GM12878 (cell line): ENCODE measurements around the gene SEPSECS. TPM values are rescaled to one million over a fixed set of nuclear protein-coding genes. Genes with fewer than 3 reads are reported as not detected.
A peak's percentile ranks its signal among the peaks of the same experiment; 100 is the strongest.

ENCODE experiments used
- ATAC-seq: fragments of 200-7000 bp; cut with Tn5 transposase; 3 replicates; pipeline ENCODE4 v1.9.1; 2020; ENCODE audit warnings: mild to moderate bottlenecking, moderate library complexity
- BruUV-seq: library from RNA; stranded (reverse); fragments of 400-500 nt; replicated peaks from 2 replicates; lab custom pipeline; 2021; lab: Mats Ljungman, UMichigan
- CTCF ChIA-PET: fragments of 300-600 bp; sonication (Branson Sonifier 250); formaldehyde crosslinking; extraction: SDS; loops from one replicate; lab custom pipeline; 2021; ENCODE audit warnings: inconsistent platforms; lab: Yijun Ruan, JAX
- POLR2A ChIA-PET: fragments of 350-600 bp; formaldehyde crosslinking; extraction: SDS; loops from one replicate; lab custom pipeline; 2021; ENCODE audit warnings: inconsistent platforms; lab: Charles Lee
- RAD21 ChIA-PET: fragments of 300-600 bp; sonication (Branson Sonifier 250); formaldehyde crosslinking; loops from one replicate; lab custom pipeline; 2023; ENCODE audit warnings: antibody characterized with exemption; ENCODE audit not compliant: unreplicated experiment; lab: Charles Lee
- SMC1A ChIA-PET: fragments of 300-600 bp; sonication (Branson Sonifier 250); formaldehyde crosslinking; loops from one replicate; lab custom pipeline; 2023; ENCODE audit not compliant: unreplicated experiment, uncharacterized antibody; lab: Charles Lee
- DNase-seq: peaks from one replicate; pipeline ENCODE4 v3.0.0-alpha.2; 2011; ENCODE audit warnings: low read depth, low spot score
- FAIRE-seq: peaks from 3 replicates; lab custom pipeline; 2011; peaks lifted over from hg19 to GRCh38; lab: Jason Lieb, UNC
- H2AFZ ChIP-seq: 2 replicates; pipeline ENCODE4 v1.6.0; 2011; ENCODE audit warnings: low read depth, low read length, control low read depth; ENCODE audit not compliant: control insufficient read depth
- H3K27ac ChIP-seq: 2 replicates; pipeline ENCODE4 v1.5.1; 2011; ENCODE audit warnings: control low read depth; ENCODE audit not compliant: control insufficient read depth, insufficient read depth
- H3K27me3 ChIP-seq, 2 experiments: replicated peaks in 1 of 2; 2 replicates each; pipeline versions ENCODE4 v1.6.0 to v1.6.1; 2011; ENCODE audit warnings: low read length in 1 of 2; ENCODE audit not compliant: control insufficient read depth in 2 of 2, insufficient read depth in 2 of 2
- H3K36me3 ChIP-seq, 2 experiments: 2 replicates each; pipeline ENCODE4 v1.5.1; 2011; ENCODE audit warnings: low read length in 1 of 2; ENCODE audit not compliant: control insufficient read depth in 2 of 2, insufficient read depth in 2 of 2
- H3K4me1 ChIP-seq: 2 replicates; pipeline ENCODE4 v1.6.1; 2011; ENCODE audit warnings: mild to moderate bottlenecking, low read length, moderate library complexity, mixed read lengths; ENCODE audit not compliant: control insufficient read depth, insufficient read depth
- H3K4me2 ChIP-seq: 2 replicates; pipeline ENCODE4 v1.6.0; 2011; ENCODE audit warnings: control low read depth; ENCODE audit not compliant: control insufficient read depth, insufficient read depth
- H3K4me3 ChIP-seq: fragments of 200-600 bp; sonication (generic); 2 replicates; pipeline ENCODE4 v1.5.1; 2016
- H3K79me2 ChIP-seq: 2 replicates; pipeline ENCODE4 v1.6.0; 2011; ENCODE audit warnings: low read length; ENCODE audit not compliant: control insufficient read depth, insufficient read depth
- H3K9ac ChIP-seq: 2 replicates; pipeline ENCODE4 v1.8.0; 2011; ENCODE audit warnings: low read length, control low read depth, mixed read lengths; ENCODE audit not compliant: control insufficient read depth, insufficient read depth
- H3K9me3 ChIP-seq: replicated peaks from 3 replicates; pipeline ENCODE4 v1.5.1; 2011; ENCODE audit warnings: mild to moderate bottlenecking, low read length; ENCODE audit not compliant: control insufficient read depth, insufficient read depth
- H4K20me1 ChIP-seq: 2 replicates; pipeline ENCODE4 v1.6.0; 2011; ENCODE audit not compliant: control insufficient read depth, insufficient read depth
- BHLHE40 ChIP-seq, 2 experiments: fragments of 450-650 bp in 1 of 2; IDR thresholded peaks; 2 replicates each; pipeline ENCODE4 v1.6.1; 2011 to 2017; ENCODE audit warnings: low read depth in 2 of 2, borderline replicate concordance in 1 of 2, improper control_type of control experiment in 1 of 2, low read length in 1 of 2, mild to moderate bottlenecking in 1 of 2
- BRCA1 ChIP-seq: IDR thresholded peaks from 2 replicates; pipeline ENCODE4 v1.6.1; 2011; ENCODE audit warnings: low read depth, low read length, improper control_type of control experiment
- CBX3 ChIP-seq: fragments of 200-600 bp; sonication (generic); IDR thresholded peaks from 2 replicates; pipeline ENCODE4 v1.6.1; 2016; ENCODE audit warnings: low read depth, borderline replicate concordance
- CREM ChIP-seq: IDR thresholded peaks from 2 replicates; pipeline ENCODE4 v1.6.1; 2014; ENCODE audit warnings: antibody characterized with exemption, low read depth
- DPF2 ChIP-seq: fragments of 450-650 bp; IDR thresholded peaks from 2 replicates; pipeline ENCODE4 v1.6.1; 2017; ENCODE audit warnings: mild to moderate bottlenecking
- HDGF ChIP-seq: fragments of 450-650 bp; IDR thresholded peaks from 2 replicates; pipeline ENCODE4 v1.6.1; 2016; ENCODE audit warnings: antibody characterized with exemption
- NFXL1 ChIP-seq: fragments of 450-650 bp; IDR thresholded peaks from 2 replicates; pipeline ENCODE4 v1.6.1; 2017; ENCODE audit warnings: antibody characterized with exemption, mild to moderate bottlenecking, borderline replicate concordance
- NR2F1 ChIP-seq: fragments of 450-650 bp; conservative IDR thresholded peaks from 2 replicates; pipeline ENCODE4 v1.6.1; 2017; ENCODE audit warnings: mild to moderate bottlenecking
- NRF1 ChIP-seq: conservative IDR thresholded peaks from 2 replicates; pipeline ENCODE4 v1.6.1; 2011; ENCODE audit warnings: mild to moderate bottlenecking, low read depth, low read length, improper control_type of control experiment
- POLR2AphosphoS2 ChIP-seq: IDR thresholded peaks from 2 replicates; pipeline ENCODE4 v1.6.1; 2011; ENCODE audit warnings: low read depth, mild to moderate bottlenecking, low read length, improper control_type of control experiment, moderate library complexity
- RAD51 ChIP-seq: fragments of 450-650 bp; IDR thresholded peaks from 2 replicates; pipeline ENCODE4 v1.6.1; 2016; ENCODE audit warnings: moderate library complexity, mild to moderate bottlenecking, inconsistent platforms
- RBBP5 ChIP-seq: fragments of 200-600 bp; sonication (generic); conservative IDR thresholded peaks from 2 replicates; pipeline ENCODE4 v1.6.1; 2016
- SMC3 ChIP-seq: IDR thresholded peaks from 2 replicates; pipeline ENCODE4 v1.6.1; 2011; ENCODE audit warnings: low read length, improper control_type of control experiment, borderline replicate concordance
- STAT3 ChIP-seq: IDR thresholded peaks from 2 replicates; pipeline ENCODE4 v1.6.1; 2011; ENCODE audit warnings: low read depth, low read length, improper control_type of control experiment
- TCF7 ChIP-seq: IDR thresholded peaks from 2 replicates; pipeline ENCODE4 v1.6.1; 2014; ENCODE audit warnings: antibody characterized with exemption, borderline replicate concordance
- YY1 ChIP-seq: IDR thresholded peaks from 2 replicates; pipeline ENCODE4 v1.6.1; 2011; ENCODE audit warnings: low read depth, mild to moderate bottlenecking, low read length
- WGBS: methylation state at CpG from one replicate; pipeline ENCODE4 v1.1.6; 2016; ENCODE audit warnings: low lambda C conversion rate; ENCODE audit not compliant: insufficient replicate concordance, insufficient coverage; ENCODE audit errors: missing lambda C conversion rate; 5-methylcytosine and 5-hydroxymethylcytosine counted together
- in situ Hi-C: fragments of 300-500 bp; cut with MboI; formaldehyde crosslinking; loops from 9 replicates; pipeline ENCODE4 v1.14.3; 2018; ENCODE audit warnings: mixed read lengths
- intact Hi-C: fragments of 100-400 bp; cut with micrococcal nuclease; formaldehyde crosslinking; loops from one replicate; pipeline ENCODE4 v1.14.2; 2022; ENCODE audit not compliant: unreplicated experiment
- polyA plus RNA-seq, 11 experiments: library from polyadenylated mRNA; depleted of rRNA in 4 of 11; unstranded in 6 of 11; stranded (reverse) in 5 of 11; fragments of >200 nt; fragmentation: Nextera tagmentation in 4 of 11; fragmentation: Illumina TruSeq in 1 of 11; extraction: Ambion mirVana in 4 of 11; extraction: Trizol in 1 of 11; gene quantifications; 1 replicate in 1 of 11; 2 replicates in 10 of 11; pipeline versions ENCODE4 v1.2.1 to v1.2.3, GENCODE V29; 2011 to 2016; ENCODE audit warnings: inconsistent platforms in 2 of 11, missing spikeins in 2 of 11, low read depth in 1 of 11
- total RNA-seq, 4 experiments: library from RNA; depleted of rRNA in 3 of 4; stranded (reverse); fragments of >200 nt in 3 of 4; fragmentation: Illumina TruSeq in 1 of 4; extraction: Trizol in 1 of 4; gene quantifications; 2 replicates each; pipeline versions ENCODE4 v1.2.1 to v1.2.3, GENCODE V29; 2013 to 2021
- TF ChIP-seq, protein P1 (sequence below): fragments of 450-650 bp; formaldehyde crosslinking; IDR thresholded peaks from 2 replicates; pipeline ENCODE4 v1.4.0; 2022; ENCODE audit warnings: mild to moderate bottlenecking, moderate library complexity
- TF ChIP-seq, protein P2 (sequence below): fragments of 450-650 bp; IDR thresholded peaks from 2 replicates; pipeline ENCODE4 v1.6.1; 2017; ENCODE audit warnings: mild to moderate bottlenecking
- TF ChIP-seq, protein P3 (sequence below): IDR thresholded peaks from 2 replicates; pipeline ENCODE4 v1.6.1; 2012; ENCODE audit warnings: low read depth, low read length, improper control_type of control experiment

SEPSECS gene
- total and polyA plus RNA-seq, 10 of the 15 experiments (the other 5 are each of a cell fraction or from before 2014, with no cell fraction given): 2.8 to 15.8 (median 7.2) TPM

DNA sequence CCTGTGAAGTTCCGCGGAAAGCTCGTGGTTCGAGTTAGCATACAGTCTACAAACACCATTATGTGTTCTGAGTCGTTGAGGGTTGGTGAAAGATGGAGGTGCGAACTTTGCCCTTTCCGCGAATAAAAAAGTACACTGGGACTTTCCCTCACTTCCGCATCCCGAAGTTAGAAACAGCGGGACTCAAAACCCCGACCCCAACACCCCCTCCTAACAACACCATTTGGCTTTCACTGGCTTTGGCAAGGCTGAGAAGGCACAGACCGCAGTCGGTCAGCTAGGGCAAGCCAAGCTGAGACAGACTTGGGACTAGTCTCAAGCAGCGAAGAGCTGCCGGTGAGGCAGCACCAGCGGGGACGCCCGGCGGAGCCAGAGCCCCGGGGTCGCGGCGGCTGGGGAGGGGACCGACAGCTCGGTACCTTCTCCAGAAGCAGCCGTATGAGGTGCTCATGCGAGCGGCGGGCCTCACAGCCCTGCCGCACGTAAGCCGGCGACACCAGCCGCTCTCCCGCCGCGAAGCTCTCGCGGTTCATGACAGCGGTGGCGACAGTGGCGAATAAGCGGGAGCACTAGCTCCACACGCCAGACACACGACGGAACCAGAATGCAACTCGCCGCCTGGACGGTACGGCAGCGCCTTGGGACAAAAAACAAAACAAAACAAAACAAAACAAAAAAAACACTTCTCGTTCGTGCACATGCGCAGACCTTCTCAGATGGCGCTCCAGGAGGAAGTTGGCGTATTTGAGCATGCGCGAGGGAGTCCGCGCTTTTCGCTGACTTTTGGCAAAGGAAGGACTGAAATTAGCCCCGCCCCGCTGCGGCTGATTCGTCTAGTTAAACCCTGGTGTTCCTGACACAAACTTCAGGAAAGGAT lies at the start of gene SEPSECS (continued):
- TF ChIP-seq BHLHE40 (IDR thresholded peaks at IDR 0.05; ENCODE audit: borderline replicate concordance in 1 of 2, low read depth in 2 of 2, low read length in 1 of 2): peak; percentile 22 to 45; a peak in 2 of 4 replicates
- TF ChIP-seq POLR2AphosphoS2: peak; percentile 74; the same call in 1 of the 2 replicates
- TF ChIP-seq, protein P1, sequence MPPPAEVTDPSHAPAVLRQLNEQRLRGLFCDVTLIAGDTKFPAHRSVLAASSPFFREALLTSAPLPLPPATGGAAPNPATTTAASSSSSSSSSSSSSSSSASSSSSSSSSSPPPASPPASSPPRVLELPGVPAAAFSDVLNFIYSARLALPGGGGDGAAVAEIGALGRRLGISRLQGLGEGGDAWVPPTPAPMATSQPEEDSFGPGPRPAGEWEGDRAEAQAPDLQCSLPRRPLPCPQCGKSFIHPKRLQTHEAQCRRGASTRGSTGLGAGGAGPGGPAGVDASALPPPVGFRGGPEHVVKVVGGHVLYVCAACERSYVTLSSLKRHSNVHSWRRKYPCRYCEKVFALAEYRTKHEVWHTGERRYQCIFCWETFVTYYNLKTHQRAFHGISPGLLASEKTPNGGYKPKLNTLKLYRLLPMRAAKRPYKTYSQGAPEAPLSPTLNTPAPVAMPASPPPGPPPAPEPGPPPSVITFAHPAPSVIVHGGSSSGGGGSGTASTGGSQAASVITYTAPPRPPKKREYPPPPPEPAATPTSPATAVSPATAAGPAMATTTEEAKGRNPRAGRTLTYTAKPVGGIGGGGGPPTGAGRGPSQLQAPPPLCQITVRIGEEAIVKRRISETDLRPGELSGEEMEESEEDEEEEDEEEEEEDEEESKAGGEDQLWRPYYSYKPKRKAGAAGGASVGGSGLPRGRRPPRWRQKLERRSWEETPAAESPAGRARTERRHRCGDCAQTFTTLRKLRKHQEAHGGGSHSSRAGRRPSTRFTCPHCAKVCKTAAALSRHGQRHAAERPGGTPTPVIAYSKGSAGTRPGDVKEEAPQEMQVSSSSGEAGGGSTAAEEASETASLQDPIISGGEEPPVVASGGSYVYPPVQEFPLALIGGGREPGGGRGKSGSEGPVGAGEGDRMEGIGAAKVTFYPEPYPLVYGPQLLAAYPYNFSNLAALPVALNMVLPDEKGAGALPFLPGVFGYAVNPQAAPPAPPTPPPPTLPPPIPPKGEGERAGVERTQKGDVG: no peak
- TF ChIP-seq NR2F1: peak; percentile 90
- TF ChIP-seq CREM: peak; percentile 65; the same call in 1 of the 2 replicates
- peak; percentile 80; the same call in 1 of the 2 replicates for TF ChIP-seq RBBP5
- peak; percentile 82 for TF ChIP-seq DPF2
- peak; percentile 30; the same call in 1 of the 2 replicates for TF ChIP-seq HDGF

DNA sequence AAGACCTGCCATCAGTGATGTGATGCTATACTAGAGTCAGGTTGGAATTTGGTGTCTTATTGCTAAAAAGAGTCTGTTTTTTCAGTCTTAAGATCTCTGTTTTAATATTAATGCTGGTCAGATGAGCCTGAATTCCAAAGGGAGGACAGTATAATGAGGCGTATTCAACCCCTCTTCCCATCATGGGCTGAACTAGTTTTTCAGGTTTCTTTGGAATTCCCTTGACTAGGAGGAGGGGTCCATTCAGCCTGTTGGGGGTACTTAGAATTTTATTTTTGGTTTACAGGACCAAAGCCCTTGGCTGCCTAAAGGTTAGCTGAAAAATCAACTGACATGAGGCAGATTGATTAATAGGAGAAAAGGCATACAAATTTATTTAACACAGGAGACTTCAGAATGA lies 49.5 kb upstream of the SEPSECS start:
- in situ Hi-C loops: no loop called here
- no peak for FAIRE-seq
- intact Hi-C loops: no loop called here
- TF ChIP-seq STAT3 (no peak), YY1 (no peak), TCF7 (no peak), SMC3 (no peak), BRCA1 (no peak), CBX3 (no peak), RAD51 (no peak), NFXL1 (no peak), NRF1 (no peak)
- TF ChIP-seq, protein P2, sequence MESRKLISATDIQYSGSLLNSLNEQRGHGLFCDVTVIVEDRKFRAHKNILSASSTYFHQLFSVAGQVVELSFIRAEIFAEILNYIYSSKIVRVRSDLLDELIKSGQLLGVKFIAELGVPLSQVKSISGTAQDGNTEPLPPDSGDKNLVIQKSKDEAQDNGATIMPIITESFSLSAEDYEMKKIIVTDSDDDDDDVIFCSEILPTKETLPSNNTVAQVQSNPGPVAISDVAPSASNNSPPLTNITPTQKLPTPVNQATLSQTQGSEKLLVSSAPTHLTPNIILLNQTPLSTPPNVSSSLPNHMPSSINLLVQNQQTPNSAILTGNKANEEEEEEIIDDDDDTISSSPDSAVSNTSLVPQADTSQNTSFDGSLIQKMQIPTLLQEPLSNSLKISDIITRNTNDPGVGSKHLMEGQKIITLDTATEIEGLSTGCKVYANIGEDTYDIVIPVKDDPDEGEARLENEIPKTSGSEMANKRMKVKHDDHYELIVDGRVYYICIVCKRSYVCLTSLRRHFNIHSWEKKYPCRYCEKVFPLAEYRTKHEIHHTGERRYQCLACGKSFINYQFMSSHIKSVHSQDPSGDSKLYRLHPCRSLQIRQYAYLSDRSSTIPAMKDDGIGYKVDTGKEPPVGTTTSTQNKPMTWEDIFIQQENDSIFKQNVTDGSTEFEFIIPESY: no peak
- TF ChIP-seq, protein P3, sequence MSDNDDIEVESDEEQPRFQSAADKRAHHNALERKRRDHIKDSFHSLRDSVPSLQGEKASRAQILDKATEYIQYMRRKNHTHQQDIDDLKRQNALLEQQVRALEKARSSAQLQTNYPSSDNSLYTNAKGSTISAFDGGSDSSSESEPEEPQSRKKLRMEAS: no peak

More for the DNA sequence above, 49.5 kb upstream of the SEPSECS start:
- Histone ChIP-seq H3K36me3 (no peaks in the 10 kb centered on the region), H3K4me1 (no peaks in the 10 kb centered on the region), H3K27ac (no peak overlapping the region), H4K20me1 (no peaks in the 10 kb centered on the region), H3K9ac (no peak overlapping the region), H3K4me3 (no peak overlapping the region), H2AFZ (no peak overlapping the region), H3K9me3 (no peaks in the 10 kb centered on the region), H3K79me2 (no peaks in the 10 kb centered on the region), H3K27me3 (no peaks in the 10 kb centered on the region), H3K4me2 (no peak overlapping the region)
- no peak for ATAC-seq
- SMC1A ChIA-PET: interaction anchor here (0.9 kb wide), 1 partner anchor 21 kb away, joined by 3 read pairs; no protein-coding TSS in a partner anchor
- POLR2A ChIA-PET: no interaction called here
- CTCF ChIA-PET: interaction anchor here (0.8 kb wide), 1 partner anchor 103 kb away, joined by 4 read pairs; the partner anchor contains the start of gene ZCCHC4
- no peak for DNase-seq
- 95% methylated on average over 1 of the region's 1 CpG for WGBS
- BruUV-seq: no TSS peak
- RAD21 ChIA-PET: no interaction called here
